Heart right ventricle (tissue), 16 donors: ENCODE data around the gene CMTM5. TPM values are rescaled to one million over a fixed set of nuclear protein-coding genes. Genes with fewer than 3 reads are reported as not detected.

Experiments
- ATAC-seq, 8 donors: fragments of 200-7000 bp; cut with Tn5 transposase; one replicate each; pipeline ENCODE4 v1.9.1; 2020; ENCODE audit warnings: mild to moderate bottlenecking in 8 of 8, moderate library complexity in 8 of 8, moderate number of reproducible peaks in 1 of 8
- DNase-seq, 2 donors: peaks; one replicate each; pipeline ENCODE4 v3.0.0-alpha.2; 2020
- H3K27ac ChIP-seq, 10 donors: fragments of 200-600 bp; sonication (generic) in 2 of 10; one replicate each; pipeline versions ENCODE4 v1.5.0 to v1.8.0; 2020 to 2022; ENCODE audit warnings: mild to moderate bottlenecking in 3 of 10
- H3K27me3 ChIP-seq, 7 donors: fragments of 200-600 bp; one replicate each; pipeline ENCODE4 v1.8.0; 2021 to 2022; ENCODE audit warnings: mild to moderate bottlenecking in 2 of 7
- H3K36me3 ChIP-seq, 9 donors: fragments of 200-600 bp; sonication (generic) in 1 of 9; one replicate each; pipeline versions ENCODE4 v1.5.0 to v1.8.0; 2020 to 2022; ENCODE audit warnings: mild to moderate bottlenecking in 2 of 9
- H3K4me1 ChIP-seq, 9 donors: fragments of 200-600 bp; sonication (generic) in 1 of 9; one replicate each; pipeline versions ENCODE4 v1.5.0 to v1.8.0; 2020 to 2022; ENCODE audit warnings: mild to moderate bottlenecking in 4 of 9
- H3K4me3 ChIP-seq, 10 donors: fragments of 200-600 bp; sonication (generic) in 2 of 10; one replicate each; pipeline versions ENCODE4 v1.5.0 to v1.8.0; 2020 to 2022; ENCODE audit warnings: mild to moderate bottlenecking in 7 of 10, moderate library complexity in 2 of 10
- H3K9me3 ChIP-seq, 11 donors: fragments of 200-600 bp in 10 of 11; sonication (generic) in 2 of 11; one replicate each; pipeline versions ENCODE4 v1.5.0 to v1.8.0; 2013 to 2022; ENCODE audit warnings: mild to moderate bottlenecking in 2 of 11, control low read depth in 1 of 11, moderate library complexity in 1 of 11
- WGBS, 2 donors: extraction: QIAGEN DNeasy Blood & Tissue Kit; methylation state at CpG; one replicate each; pipeline ENCODE4 v1.1.7; 2013; ENCODE audit warnings: inconsistent platforms in 1 of 2; 5-methylcytosine and 5-hydroxymethylcytosine counted together
- intact Hi-C, 10 donors: fragments of 100-400 bp; cut with DNase I; formaldehyde crosslinking; loops; one replicate each; pipeline versions ENCODE4 v1.11.1 to v1.14.2; 2022
- polyA plus RNA-seq, 2 donors: library from polyadenylated mRNA; stranded (reverse); fragments of 200-250 nt; gene quantifications; one replicate each; pipeline ENCODE4 v1.2.3, GENCODE V29; 2013
- total RNA-seq, 10 donors: library from RNA; stranded (reverse); fragmentation: NEBNext Ultra II Directional in 3 of 10; extraction: Animal tissue kit (Norgen Biotek cat#: 25700) in 3 of 10; gene quantifications; one replicate each; pipeline versions ENCODE4 v1.2.1 to v1.2.4, GENCODE V29; 2021 to 2023
- TF ChIP-seq, protein P1 (sequence below), 9 donors: fragments of 200-600 bp; sonication (generic) in 2 of 9; IDR thresholded peaks; one replicate each; pipeline versions ENCODE4 v1.5.0 to v1.8.0; 2021 to 2022; ENCODE audit warnings: antibody characterized with exemption in 9 of 9, mild to moderate bottlenecking in 5 of 9, moderate library complexity in 1 of 9
- donor health status: Arrhythmogenic right ventricular cardiomyopathy.
- donor health status: ischemic (EF 13 %, LVEDD 7.1; RV severe dilation, severe dysfunction).
- donor health status: healthy with polysubstance abuse.
- donor health status: DM: no; HTN: yes; CAD: no.
- donor health status: DM: no; HTN: no; CAD: no.
- donor health status: ischemic (EF 25% LVEDD 6.9; RV normal size, moderate dysfunction).
- donor health status: ischemic (EF 25% LVEDD 5.7; RV mildly dilated, moderate dysfunction).
- donor health status: healthy.
- donor health status: DM: yes; HTN: yes; CAD: no.
- donor health status: Ischemic cardiomyopathy.
- donor health status: ischemic (EF 35%, LVEDD 5.7; RV mildly dilated, moderate dysfunction).
- donor health status: nonischemic (EF 11% LVEDD 7.7; RV severe dilation, severe dysfunction).
- donor health status: DM: yes; HTN: yes; CAD: no.
- donor health status: PGD.
- donor health status: ischemic (EF 29% LVEDD 5.4; RV normal size, mild dysfunction).
- donor health status: nonischemic (EF 23%, LVEDD 6.1; RV moderate dilation, normal function).

CMTM5 gene
- total and polyA plus RNA-seq, 12 donors, result 0.32 to 5.3 (median 0.53) TPM; not detected in 7

DNA sequence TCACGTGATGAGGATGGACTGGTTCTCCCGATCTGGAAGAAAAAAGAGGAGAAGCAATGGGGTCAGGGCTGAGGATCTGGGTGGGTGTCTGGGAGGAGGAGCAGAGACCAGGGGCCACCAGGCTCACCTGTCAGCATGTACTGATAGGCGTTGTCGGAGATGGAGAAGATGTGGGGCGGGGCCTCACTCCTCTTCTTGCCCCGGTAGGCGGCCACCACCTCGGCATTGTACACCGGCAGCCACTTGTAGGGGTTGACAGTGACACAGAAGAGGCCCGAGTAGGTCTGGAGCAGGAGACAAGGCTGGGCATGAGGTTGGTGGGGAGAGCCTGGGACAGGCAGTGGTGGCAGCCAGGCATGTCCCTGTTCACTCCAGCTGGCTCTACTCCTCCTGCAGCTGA, 28.2 kb downstream of the CMTM5 start:
- ATAC-seq, result peak in 1 of 8 donors; percentile 10
- peak overlapping the region in 8 of 10 donors; percentile 19 to 87 (median 66) for H3K27ac ChIP-seq

DNA sequence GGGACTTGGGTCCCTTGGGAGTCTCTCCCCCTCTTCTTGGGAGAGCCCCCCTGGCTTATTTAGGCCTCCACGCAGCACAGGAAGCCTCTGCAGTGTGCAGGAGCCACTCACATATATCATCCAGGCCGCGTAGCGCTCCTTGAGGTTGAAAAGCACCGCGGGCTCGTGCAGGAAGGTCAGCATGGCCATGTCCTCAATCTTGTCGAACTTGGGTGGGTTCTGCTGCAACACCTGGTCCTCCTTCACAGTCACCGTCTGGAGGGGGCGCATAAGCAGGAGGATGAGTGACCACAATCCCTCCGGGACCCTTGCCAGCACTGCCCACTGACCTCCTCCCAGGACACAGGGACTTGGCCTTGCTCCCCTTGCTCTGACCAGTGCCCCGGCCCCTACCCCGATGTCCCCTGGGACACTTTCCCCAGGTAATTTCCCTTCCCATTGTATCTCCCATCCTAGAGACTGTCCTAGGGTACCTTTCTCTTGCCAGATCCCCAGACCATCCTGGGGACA, 28.7 kb downstream of the CMTM5 start:
- H3K4me1 ChIP-seq, result peaks cover 0 to 46% (median 8%) of the 10 kb centered on the region in 9 donors
- 40 to 69% methylated on average over 13 of the region's 13 CpGs for WGBS, 2 donors
- H3K27me3 ChIP-seq, result peaks cover 0 to 10% (median 0%) of the 10 kb centered on the region in 7 donors
- TF ChIP-seq, protein P1, sequence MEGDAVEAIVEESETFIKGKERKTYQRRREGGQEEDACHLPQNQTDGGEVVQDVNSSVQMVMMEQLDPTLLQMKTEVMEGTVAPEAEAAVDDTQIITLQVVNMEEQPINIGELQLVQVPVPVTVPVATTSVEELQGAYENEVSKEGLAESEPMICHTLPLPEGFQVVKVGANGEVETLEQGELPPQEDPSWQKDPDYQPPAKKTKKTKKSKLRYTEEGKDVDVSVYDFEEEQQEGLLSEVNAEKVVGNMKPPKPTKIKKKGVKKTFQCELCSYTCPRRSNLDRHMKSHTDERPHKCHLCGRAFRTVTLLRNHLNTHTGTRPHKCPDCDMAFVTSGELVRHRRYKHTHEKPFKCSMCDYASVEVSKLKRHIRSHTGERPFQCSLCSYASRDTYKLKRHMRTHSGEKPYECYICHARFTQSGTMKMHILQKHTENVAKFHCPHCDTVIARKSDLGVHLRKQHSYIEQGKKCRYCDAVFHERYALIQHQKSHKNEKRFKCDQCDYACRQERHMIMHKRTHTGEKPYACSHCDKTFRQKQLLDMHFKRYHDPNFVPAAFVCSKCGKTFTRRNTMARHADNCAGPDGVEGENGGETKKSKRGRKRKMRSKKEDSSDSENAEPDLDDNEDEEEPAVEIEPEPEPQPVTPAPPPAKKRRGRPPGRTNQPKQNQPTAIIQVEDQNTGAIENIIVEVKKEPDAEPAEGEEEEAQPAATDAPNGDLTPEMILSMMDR (IDR thresholded peaks at IDR 0.05), result no peak
- H3K27ac ChIP-seq, result peak overlapping the region in 7 of 10 donors; percentile 19 to 87 (median 70)
- ATAC-seq (no peak), DNase-seq (no peak)
- peak overlapping the region in 2 of 10 donors; percentile 24 to 33 for H3K4me3 ChIP-seq
- no peaks in the 10 kb centered on the region for H3K9me3 ChIP-seq
- intact Hi-C loops, result no loop called here
- H3K36me3 ChIP-seq, result peaks cover 0 to 55% (median 0%) of the 10 kb centered on the region in 9 donors

More for the DNA sequence above, 28.2 kb downstream of the CMTM5 start:
- DNase-seq, result no peak
- intact Hi-C loops, result no loop called here
- Histone ChIP-seq H3K4me1 (peaks cover 0 to 46% (median 8%) of the 10 kb centered on the region in 9 donors), H3K27me3 (peaks cover 0 to 10% (median 0%) of the 10 kb centered on the region in 7 donors), H3K36me3 (peaks cover 0 to 59% (median 0%) of the 10 kb centered on the region in 9 donors), H3K9me3 (no peaks in the 10 kb centered on the region), H3K4me3 (peak overlapping the region in 2 of 10 donors; percentile 16 to 33)
- TF ChIP-seq, protein P1 (IDR thresholded peaks at IDR 0.05), result no peak
- WGBS, 2 donors, result 44 to 49% methylated on average over 10 of the region's 10 CpGs

DNA sequence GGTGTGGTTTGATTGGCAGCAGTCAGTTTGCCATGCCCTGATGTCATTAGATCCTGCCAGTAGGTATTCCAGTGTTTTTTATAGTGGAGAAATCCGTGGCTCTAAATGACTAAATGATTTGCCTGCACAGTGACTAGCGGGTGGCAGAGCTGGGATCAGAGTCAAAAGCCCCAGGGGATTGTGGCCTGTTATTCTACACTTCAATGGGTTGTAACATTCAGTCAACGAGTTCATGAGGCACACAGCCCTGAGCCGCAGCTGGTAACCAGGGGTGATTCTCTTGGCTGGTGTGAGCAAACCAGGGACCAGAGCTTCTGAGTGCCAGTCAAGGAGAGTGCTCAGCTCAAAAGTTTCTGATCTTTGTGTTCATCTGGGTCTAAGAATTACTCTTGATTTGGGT, 29.4 kb downstream of the CMTM5 start:
- Histone ChIP-seq H3K9me3 (no peaks in the 10 kb centered on the region), H3K27me3 (peaks cover 0 to 10% (median 0%) of the 10 kb centered on the region in 7 donors), H3K27ac (peak overlapping the region in 9 of 10 donors; percentile 9 to 87 (median 69)), H3K4me3 (peak overlapping the region in 4 of 10 donors; percentile 5 to 33 (median 15)), H3K4me1 (peaks cover 0 to 46% (median 8%) of the 10 kb centered on the region in 9 donors), H3K36me3 (peaks cover 0 to 50% (median 0%) of the 10 kb centered on the region in 9 donors)
- ATAC-seq (no peak), DNase-seq (no peak)
- 36 to 41% methylated on average over 4 of the region's 4 CpGs for WGBS, 2 donors
- intact Hi-C loops, result no loop called here
- TF ChIP-seq, protein P1 (IDR thresholded peaks at IDR 0.05), result no peak

- no peak for ATAC-seq
- intact Hi-C loops, result no loop called here
- Histone ChIP-seq H3K4me3 (peak overlapping the region in 4 of 10 donors; percentile 5 to 33 (median 15)), H3K27me3 (peaks cover 0 to 10% (median 0%) of the 10 kb centered on the region in 7 donors), H3K27ac (peak overlapping the region in 9 of 10 donors; percentile 26 to 87 (median 70)), H3K9me3 (no peaks in the 10 kb centered on the region), H3K4me1 (peaks cover 0 to 46% (median 8%) of the 10 kb centered on the region in 9 donors), H3K36me3 (peaks cover 0 to 46% (median 0%) of the 10 kb centered on the region in 9 donors)
- TF ChIP-seq, protein P1 (IDR thresholded peaks at IDR 0.05), result no peak
- WGBS, 2 donors, result 44 to 59% methylated on average over 15 of the region's 15 CpGs
- no peak for DNase-seq
These were observed 30.0 kb downstream of the CMTM5 start for GRCh38 chr14:23406725-23407355.
